ENCODE data around the gene NINL. TPM values are rescaled to one million over a fixed set of nuclear protein-coding genes. Genes with fewer than 3 reads are reported as not detected.

Gene NINL
- total RNA-seq, 1 experiment from 2014 or later = 31.5 TPM

DNA sequence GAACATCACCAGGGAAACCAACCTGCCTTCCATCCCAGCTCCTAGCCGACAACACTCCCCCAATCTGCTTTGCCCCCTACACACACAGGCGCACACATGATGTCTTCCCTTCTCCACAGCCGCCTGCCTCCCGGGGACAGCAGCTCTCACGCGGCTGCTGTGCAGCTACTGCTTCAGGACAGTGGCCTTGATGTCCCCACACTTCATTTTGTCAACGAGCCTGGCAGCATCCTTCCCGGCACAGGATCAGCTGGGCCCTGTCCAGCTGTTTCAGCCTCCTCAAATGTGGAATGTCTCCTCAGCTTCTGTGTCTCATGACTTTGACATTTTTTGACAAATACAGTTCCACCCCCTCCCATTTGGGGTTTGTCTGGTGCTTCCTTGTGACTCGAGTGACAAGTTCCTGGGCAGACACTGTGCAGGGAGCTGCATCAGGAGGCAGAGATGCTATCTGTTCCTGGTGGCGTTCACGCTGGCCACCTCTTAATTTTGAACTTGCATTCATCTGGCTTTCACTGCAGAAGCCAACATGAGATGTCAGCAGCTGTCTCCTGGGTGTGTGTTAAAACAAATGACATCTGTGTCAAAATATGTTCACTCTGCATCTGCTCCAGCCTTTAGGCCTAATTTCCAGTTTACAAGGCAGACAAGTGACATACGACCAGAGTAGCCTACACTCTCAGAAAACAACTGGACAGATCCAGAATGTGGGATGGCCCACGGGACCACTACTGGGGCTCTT is 120.7 kb downstream of the NINL start:
- ChIA-PET CTCF (no interaction called here), POLR2A (ENCODE audit: low non-redundant PET) (no interaction called here)
- Histone ChIP-seq H3K4me1 (ENCODE audit: insufficient read depth, low read length, poor library complexity, severe bottlenecking) (no peaks in the 10 kb centered on the region), H3K27me3 (replicated peaks; ENCODE audit: insufficient read depth, low read depth, low read length, poor library complexity) (no peaks in the 10 kb centered on the region), H3K36me3 (ENCODE audit: insufficient read depth, low read length, poor library complexity, severe bottlenecking) (peaks cover 58% of the 10 kb centered on the region), H3K9me3 (ENCODE audit: low read depth, low read length, poor library complexity, severe bottlenecking) (no peaks in the 10 kb centered on the region), H3K4me3 (ENCODE audit: low read depth, low read length, poor library complexity, severe bottlenecking) (no peak overlapping the region), H3K27ac (ENCODE audit: low read depth, low read length, poor library complexity, severe bottlenecking) (no peak overlapping the region)
- intact Hi-C loops (cut with micrococcal nuclease; ENCODE audit: unreplicated experiment) = loop anchor here (10.0 kb wide), 1 partner anchor 60 kb away; no protein-coding TSS in a partner anchor
- TF ChIP-seq EZH2 (IDR thresholded peaks at IDR 0.05; ENCODE audit: borderline replicate concordance, low read depth, low read length, poor library complexity, severe bottlenecking) = no peak
- TF ChIP-seq, protein P1, sequence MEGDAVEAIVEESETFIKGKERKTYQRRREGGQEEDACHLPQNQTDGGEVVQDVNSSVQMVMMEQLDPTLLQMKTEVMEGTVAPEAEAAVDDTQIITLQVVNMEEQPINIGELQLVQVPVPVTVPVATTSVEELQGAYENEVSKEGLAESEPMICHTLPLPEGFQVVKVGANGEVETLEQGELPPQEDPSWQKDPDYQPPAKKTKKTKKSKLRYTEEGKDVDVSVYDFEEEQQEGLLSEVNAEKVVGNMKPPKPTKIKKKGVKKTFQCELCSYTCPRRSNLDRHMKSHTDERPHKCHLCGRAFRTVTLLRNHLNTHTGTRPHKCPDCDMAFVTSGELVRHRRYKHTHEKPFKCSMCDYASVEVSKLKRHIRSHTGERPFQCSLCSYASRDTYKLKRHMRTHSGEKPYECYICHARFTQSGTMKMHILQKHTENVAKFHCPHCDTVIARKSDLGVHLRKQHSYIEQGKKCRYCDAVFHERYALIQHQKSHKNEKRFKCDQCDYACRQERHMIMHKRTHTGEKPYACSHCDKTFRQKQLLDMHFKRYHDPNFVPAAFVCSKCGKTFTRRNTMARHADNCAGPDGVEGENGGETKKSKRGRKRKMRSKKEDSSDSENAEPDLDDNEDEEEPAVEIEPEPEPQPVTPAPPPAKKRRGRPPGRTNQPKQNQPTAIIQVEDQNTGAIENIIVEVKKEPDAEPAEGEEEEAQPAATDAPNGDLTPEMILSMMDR (conservative IDR thresholded peaks at IDR 0.05; ENCODE audit: low read depth, low read length) = no peak
- DNase-seq (ENCODE audit: low spot score) = no peak
- BruUV-seq (replicated peaks) = no TSS peak

DNA sequence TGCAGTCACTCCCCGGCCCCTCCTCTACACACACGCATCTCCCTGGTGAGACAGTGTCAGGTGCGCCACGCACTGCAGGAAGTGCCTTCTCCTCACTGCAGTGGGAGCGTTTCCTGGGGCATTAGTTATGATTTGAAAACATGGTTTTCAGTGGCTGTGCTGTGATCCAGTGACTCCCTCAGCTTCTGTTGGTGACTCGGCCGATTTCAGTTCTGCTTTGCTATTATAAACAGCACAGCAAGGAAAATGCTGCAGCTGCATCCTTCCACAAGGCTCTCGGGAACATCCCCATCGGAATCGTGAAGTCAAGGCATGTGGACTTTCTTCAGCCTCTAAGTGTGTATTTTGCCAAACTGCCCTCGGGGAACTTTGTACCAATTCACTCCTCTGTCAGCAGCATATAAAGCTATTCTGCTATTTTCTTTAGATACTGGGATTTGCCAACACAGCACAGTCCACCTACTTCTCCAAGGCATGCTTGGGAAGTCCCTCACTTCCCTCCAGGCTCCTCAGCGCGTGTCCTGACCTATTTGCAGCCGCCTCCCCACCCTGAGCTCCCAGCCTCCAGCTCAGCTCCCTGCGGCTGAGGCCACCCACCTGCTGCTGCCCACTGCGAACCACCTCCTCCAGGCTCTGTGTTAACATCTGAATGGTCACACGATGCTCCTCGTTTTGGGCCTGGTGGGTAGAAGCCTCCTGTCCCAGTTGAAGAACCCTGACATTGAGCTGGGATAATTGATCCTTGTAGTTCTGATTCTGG is 123.4 kb downstream of the NINL start:
- no peaks in the 10 kb centered on the region for H3K9me3 ChIP-seq (ENCODE audit: low read depth, low read length, poor library complexity, severe bottlenecking)
- H3K27ac ChIP-seq (ENCODE audit: low read depth, low read length, poor library complexity, severe bottlenecking) = no peak overlapping the region
- no TSS peak for BruUV-seq (replicated peaks)
- intact Hi-C loops (cut with micrococcal nuclease; ENCODE audit: unreplicated experiment) = loop anchor here (10.0 kb wide), 1 partner anchor 63 kb away; no protein-coding TSS in a partner anchor
- ChIA-PET POLR2A (ENCODE audit: low non-redundant PET) (no interaction called here), CTCF (no interaction called here)
- DNase-seq (ENCODE audit: low spot score) = no peak
- no peaks in the 10 kb centered on the region for H3K27me3 ChIP-seq (replicated peaks; ENCODE audit: insufficient read depth, low read depth, low read length, poor library complexity)
- TF ChIP-seq, protein P1 (conservative IDR thresholded peaks at IDR 0.05; ENCODE audit: low read depth, low read length) = no peak
- no peak for TF ChIP-seq EZH2 (IDR thresholded peaks at IDR 0.05; ENCODE audit: borderline replicate concordance, low read depth, low read length, poor library complexity, severe bottlenecking)
- no peaks in the 10 kb centered on the region for H3K4me1 ChIP-seq (ENCODE audit: insufficient read depth, low read length, poor library complexity, severe bottlenecking)
- peaks cover 45% of the 10 kb centered on the region for H3K36me3 ChIP-seq (ENCODE audit: insufficient read depth, low read length, poor library complexity, severe bottlenecking)
- no peak overlapping the region for H3K4me3 ChIP-seq (ENCODE audit: low read depth, low read length, poor library complexity, severe bottlenecking)

DNA sequence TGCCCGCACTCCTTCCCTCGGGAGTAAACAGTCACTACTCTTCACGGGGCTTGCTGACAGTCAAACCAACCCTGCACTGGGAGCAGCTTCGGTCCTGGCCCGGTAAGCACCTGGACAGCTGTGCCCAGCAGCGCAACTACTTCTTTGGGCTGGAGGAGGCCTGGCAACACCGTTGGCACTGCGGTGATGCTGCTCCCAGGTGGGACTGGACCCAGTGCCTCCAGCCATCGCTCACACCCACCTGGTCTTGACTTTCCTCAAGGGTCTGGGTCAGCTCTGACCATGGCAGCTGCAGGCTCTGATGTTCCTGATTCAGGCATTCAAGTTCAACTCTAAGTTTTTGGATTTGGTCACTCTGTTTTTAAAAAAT is 124.1 kb downstream of the NINL start:
- Histone ChIP-seq H3K9me3 (ENCODE audit: low read depth, low read length, poor library complexity, severe bottlenecking) (no peaks in the 10 kb centered on the region), H3K27me3 (replicated peaks; ENCODE audit: insufficient read depth, low read depth, low read length, poor library complexity) (no peaks in the 10 kb centered on the region), H3K4me1 (ENCODE audit: insufficient read depth, low read length, poor library complexity, severe bottlenecking) (no peaks in the 10 kb centered on the region), H3K27ac (ENCODE audit: low read depth, low read length, poor library complexity, severe bottlenecking) (no peak overlapping the region), H3K36me3 (ENCODE audit: insufficient read depth, low read length, poor library complexity, severe bottlenecking) (peaks cover 42% of the 10 kb centered on the region), H3K4me3 (ENCODE audit: low read depth, low read length, poor library complexity, severe bottlenecking) (no peak overlapping the region)
- no TSS peak for BruUV-seq (replicated peaks)
- intact Hi-C loops (cut with micrococcal nuclease; ENCODE audit: unreplicated experiment) = loop anchor here (10.0 kb wide), 1 partner anchor 64 kb away; no protein-coding TSS in a partner anchor
- ChIA-PET CTCF (no interaction called here), POLR2A (ENCODE audit: low non-redundant PET) (interaction anchor here (0.6 kb wide), 1 partner anchor 54 kb away, joined by 4 read pairs; the partner anchor contains the start of gene GINS1)
- no peak for TF ChIP-seq EZH2 (IDR thresholded peaks at IDR 0.05; ENCODE audit: borderline replicate concordance, low read depth, low read length, poor library complexity, severe bottlenecking)
- TF ChIP-seq, protein P1 (conservative IDR thresholded peaks at IDR 0.05; ENCODE audit: low read depth, low read length) = no peak
- no peak for DNase-seq (ENCODE audit: low spot score)

Measured in A673 (cell line).